Caco-2 (cell line): ENCODE measurements around the gene OFD1. TPM values are rescaled to one million over a fixed set of nuclear protein-coding genes. Genes with fewer than 3 reads are reported as not detected.

Source experiments
- BruUV-seq: library from RNA; stranded (reverse); fragments of 400-500 nt; replicated peaks from 2 replicates; lab custom pipeline; 2021; lab: Mats Ljungman, UMichigan
- CTCF ChIA-PET: fragments of 300-600 bp; sonication (Branson Sonifier 250); formaldehyde crosslinking; loops from one replicate; lab custom pipeline; 2022; ENCODE audit warnings: antibody characterized with exemption; lab: Charles Lee
- POLR2A ChIA-PET: fragments of 300-600 bp; sonication (Branson Sonifier 250); formaldehyde crosslinking; loops from one replicate; lab custom pipeline; 2022; ENCODE audit warnings: antibody characterized with exemption; lab: Charles Lee
- DNase-seq, 2 experiments: peaks; one replicate each; pipeline versions ENCODE4 v3.0.0 to v3.0.0-alpha.2; 2020 to 2022
- H3K27me3 ChIP-seq: replicated peaks from 2 replicates; pipeline ENCODE4 v1.6.0; 2011; ENCODE audit warnings: low read length; ENCODE audit not compliant: control insufficient read depth, insufficient read depth
- H3K36me3 ChIP-seq: 2 replicates; pipeline ENCODE4 v1.5.1; 2011; ENCODE audit warnings: low read length; ENCODE audit not compliant: control insufficient read depth, insufficient read depth
- H3K4me1 ChIP-seq: fragments of 250-450 bp; sonication (Bioruptor Pico); 2 replicates; pipeline ENCODE4 v1.5.1; 2020; ENCODE audit warnings: mild to moderate bottlenecking
- H3K4me3 ChIP-seq: 2 replicates; pipeline ENCODE4 v1.5.1; 2011; ENCODE audit warnings: low read depth, mild to moderate bottlenecking, control low read depth, low read length
- H3K9me3 ChIP-seq: fragments of 250-450 bp; sonication (Bioruptor Pico); 2 replicates; pipeline ENCODE4 v1.5.1; 2020; ENCODE audit warnings: mild to moderate bottlenecking, moderate library complexity
- H3K27ac Mint-ChIP-seq: one replicate; pipeline ENCODE4 v1.8.0; 2022; ENCODE audit warnings: mixed read lengths; ENCODE audit not compliant: unreplicated experiment
- H3K27me3 Mint-ChIP-seq: one replicate; pipeline ENCODE4 v1.8.0; 2022; ENCODE audit warnings: mixed read lengths; ENCODE audit not compliant: insufficient read depth, unreplicated experiment
- H3K36me3 Mint-ChIP-seq: one replicate; pipeline ENCODE4 v1.8.0; 2022; ENCODE audit warnings: mild to moderate bottlenecking, mixed read lengths; ENCODE audit not compliant: insufficient read depth, unreplicated experiment
- H3K4me1 Mint-ChIP-seq: one replicate; pipeline ENCODE4 v1.8.0; 2022; ENCODE audit warnings: low read depth, mixed read lengths; ENCODE audit not compliant: unreplicated experiment
- H3K4me3 Mint-ChIP-seq: one replicate; pipeline ENCODE4 v1.8.0; 2022; ENCODE audit warnings: mild to moderate bottlenecking, moderate library complexity, mixed read lengths; ENCODE audit not compliant: unreplicated experiment
- H3K9me3 Mint-ChIP-seq: one replicate; pipeline ENCODE4 v1.8.0; 2022; ENCODE audit warnings: mixed read lengths; ENCODE audit not compliant: unreplicated experiment
- CTCF ChIP-seq, 2 experiments: fragments of 200-600 bp in 1 of 2; IDR thresholded peaks; 1 replicate in 1 of 2; 2 replicates in 1 of 2; pipeline versions ENCODE4 v1.5.1 to v1.8.0; 2011 to 2022; ENCODE audit warnings: antibody characterized with exemption in 1 of 2, control low read depth in 1 of 2, inconsistent platforms in 1 of 2, low read depth in 1 of 2, low read length in 1 of 2, mild to moderate bottlenecking in 1 of 2, moderate library complexity in 1 of 2; ENCODE audit not compliant: insufficient read depth in 1 of 2, severe bottlenecking in 1 of 2, unreplicated experiment in 1 of 2
- intact Hi-C: fragments of 100-400 bp; cut with micrococcal nuclease; formaldehyde crosslinking; loops from one replicate; pipeline ENCODE4 v1.10.0; 2022; ENCODE audit not compliant: unreplicated experiment
- total RNA-seq: library from RNA; stranded (reverse); gene quantifications from 2 replicates; pipeline ENCODE4 v1.2.3, GENCODE V29; 2022

The OFD1 gene
- total RNA-seq, 1 experiment from 2014 or later, result 34.0 TPM

- no peak for DNase-seq
- no peak overlapping the region for H3K4me3 Mint-ChIP-seq
- Histone ChIP-seq H3K4me1 (no peaks in the 10 kb centered on the region), H3K9me3 (no peaks in the 10 kb centered on the region), H3K27me3 (no peaks in the 10 kb centered on the region), H3K4me3 (no peak overlapping the region), H3K36me3 (no peaks in the 10 kb centered on the region)
- peaks cover 23% of the 10 kb centered on the region for H3K4me1 Mint-ChIP-seq
- POLR2A ChIA-PET, result interaction anchor here (0.6 kb wide), 1 partner anchor 32 kb away, joined by 3 read pairs; no protein-coding TSS in a partner anchor
- no peaks in the 10 kb centered on the region for H3K9me3 Mint-ChIP-seq
- CTCF ChIA-PET, result no interaction called here
- peaks cover 21% of the 10 kb centered on the region for H3K36me3 Mint-ChIP-seq
- intact Hi-C loops, result no loop called here
- no peak overlapping the region for H3K27ac Mint-ChIP-seq
- TF ChIP-seq CTCF (IDR thresholded peaks at IDR 0.05; ENCODE audit: insufficient read depth in 1 of 2, low read depth in 1 of 2, low read length in 1 of 2, severe bottlenecking in 1 of 2, unreplicated experiment in 1 of 2), result no peak
- no TSS peak for BruUV-seq
- no peaks in the 10 kb centered on the region for H3K27me3 Mint-ChIP-seq
Observed at GRCh38 chrX:13700380-13700779, 34.2 kb upstream of the OFD1 start.

GRCh38 chrX:13702111-13702789 lies 32.3 kb upstream of the OFD1 start:
- H3K4me1 Mint-ChIP-seq, result peaks cover 13% of the 10 kb centered on the region
- H3K27ac Mint-ChIP-seq, result no peak overlapping the region
- no peaks in the 10 kb centered on the region for H3K27me3 Mint-ChIP-seq
- H3K9me3 ChIP-seq, result no peaks in the 10 kb centered on the region
- H3K36me3 Mint-ChIP-seq, result peaks cover 23% of the 10 kb centered on the region
- no peak for TF ChIP-seq CTCF (IDR thresholded peaks at IDR 0.05; ENCODE audit: insufficient read depth in 1 of 2, low read depth in 1 of 2, low read length in 1 of 2, severe bottlenecking in 1 of 2, unreplicated experiment in 1 of 2)
- H3K4me3 ChIP-seq, result no peak overlapping the region
- H3K4me1 ChIP-seq, result no peaks in the 10 kb centered on the region
- H3K36me3 ChIP-seq, result no peaks in the 10 kb centered on the region
- no peak for DNase-seq
- ChIA-PET CTCF (no interaction called here), POLR2A (no interaction called here)
- no TSS peak for BruUV-seq
- H3K4me3 Mint-ChIP-seq, result no peak overlapping the region
- H3K27me3 ChIP-seq, result no peaks in the 10 kb centered on the region
- H3K9me3 Mint-ChIP-seq, result no peaks in the 10 kb centered on the region
- intact Hi-C loops, result no loop called here

DNA sequence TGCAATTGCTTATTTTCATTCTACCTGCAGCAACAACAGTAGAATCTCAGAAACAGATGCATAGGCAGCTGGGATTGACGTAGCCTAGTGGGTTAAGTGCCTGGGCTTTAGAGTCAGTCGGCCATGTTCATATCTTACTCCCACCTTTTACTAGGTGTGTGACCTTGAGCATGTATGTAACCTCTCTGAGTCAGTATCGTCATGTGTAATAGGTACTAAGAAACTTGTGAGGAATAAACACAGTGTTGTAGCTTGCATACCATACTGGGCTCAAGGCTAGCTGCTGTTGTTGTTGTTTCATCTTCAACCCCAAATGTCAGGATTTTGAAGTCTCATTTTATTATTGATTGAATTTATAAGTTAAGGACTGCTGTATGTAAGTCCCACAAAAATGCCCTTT lies 31.4 kb upstream of the OFD1 start:
- ChIA-PET CTCF (no interaction called here), POLR2A (no interaction called here)
- no peak for TF ChIP-seq CTCF (IDR thresholded peaks at IDR 0.05; ENCODE audit: insufficient read depth in 1 of 2, low read depth in 1 of 2, low read length in 1 of 2, severe bottlenecking in 1 of 2, unreplicated experiment in 1 of 2)
- no peaks in the 10 kb centered on the region for H3K36me3 ChIP-seq
- no peaks in the 10 kb centered on the region for H3K9me3 ChIP-seq
- no peaks in the 10 kb centered on the region for H3K27me3 ChIP-seq
- no peaks in the 10 kb centered on the region for H3K4me1 ChIP-seq
- Mint-ChIP-seq H3K27ac (no peak overlapping the region), H3K4me1 (peaks cover 13% of the 10 kb centered on the region), H3K36me3 (peaks cover 28% of the 10 kb centered on the region), H3K27me3 (no peaks in the 10 kb centered on the region), H3K4me3 (no peak overlapping the region), H3K9me3 (no peaks in the 10 kb centered on the region)
- no peak overlapping the region for H3K4me3 ChIP-seq
- intact Hi-C loops, result no loop called here
- BruUV-seq, result no TSS peak
- DNase-seq, result no peak
